ENCODE data around the gene UBE2N.
"Not testable (repeated sequence)": the region's sequence is repeated elsewhere in the genome, so short reads cannot be mapped to it uniquely, and the experiment has no call there.

Gene UBE2N

GRCh38 chr12:93415723-93416464, 25.9 kb downstream of the UBE2N start:
- Histone ChIP-seq H3K4me1 (ENCODE audit: insufficient read depth, low read length, poor library complexity, severe bottlenecking) (peaks cover 13% of the 10 kb centered on the region), H3K79me2 (ENCODE audit: insufficient read depth, low read length) (peaks cover 100% of the 10 kb centered on the region), H3K4me2 (ENCODE audit: low read depth, low read length, poor library complexity, severe bottlenecking) (peak overlapping the region; percentile 9), H3K4me3 (ENCODE audit: low read length, poor library complexity, severe bottlenecking) (no peak overlapping the region), H4K20me1 (ENCODE audit: insufficient read depth, low read length, poor library complexity, severe bottlenecking) (peaks cover 82% of the 10 kb centered on the region), H2AFZ (ENCODE audit: low read length) (no peak overlapping the region), H3K9me2 (replicated peaks; ENCODE audit: low read depth, low read length) (no peaks in the 10 kb centered on the region), H3K27me3 (ENCODE audit: insufficient read depth, low read length, poor library complexity, severe bottlenecking) (no peaks in the 10 kb centered on the region), H3K9ac (ENCODE audit: low read depth, low read length, poor library complexity, severe bottlenecking) (no peak overlapping the region), H3K9me3 (ENCODE audit: insufficient read depth, low read depth, low read length) (no peaks in the 10 kb centered on the region), H3F3A (ENCODE audit: low read depth) (no peaks in the 10 kb centered on the region), H3K36me3 (ENCODE audit: insufficient read depth, low read length) (peaks cover 2% of the 10 kb centered on the region; the same call in 1 of the 2 replicates)
- TF ChIP-seq EZH2phosphoT487 (IDR thresholded peaks at IDR 0.05; ENCODE audit: borderline replicate concordance): no peak

- peaks cover 55% of the 10 kb centered on the region for H4K20me1 ChIP-seq (ENCODE audit: insufficient read depth, low read length, poor library complexity, severe bottlenecking)
- no peak overlapping the region for H3K9ac ChIP-seq (ENCODE audit: low read depth, low read length, poor library complexity, severe bottlenecking)
- H3K4me1 ChIP-seq (ENCODE audit: insufficient read depth, low read length, poor library complexity, severe bottlenecking): peaks cover 13% of the 10 kb centered on the region
- peaks cover 28% of the 10 kb centered on the region for H3K36me3 ChIP-seq (ENCODE audit: insufficient read depth, low read length)
- H3F3A ChIP-seq (ENCODE audit: low read depth): no peaks in the 10 kb centered on the region
- H2AFZ ChIP-seq (ENCODE audit: low read length): no peak overlapping the region
- H3K9me3 ChIP-seq (ENCODE audit: insufficient read depth, low read depth, low read length): no peaks in the 10 kb centered on the region
- no peak overlapping the region for H3K4me3 ChIP-seq (ENCODE audit: low read length, poor library complexity, severe bottlenecking)
- H3K9me2 ChIP-seq (replicated peaks; ENCODE audit: low read depth, low read length): no peaks in the 10 kb centered on the region
- TF ChIP-seq CTCF (conservative IDR thresholded peaks at IDR 0.05; ENCODE audit: low read length) (no peak), EZH2phosphoT487 (IDR thresholded peaks at IDR 0.05; ENCODE audit: borderline replicate concordance) (no peak)
- H3K79me2 ChIP-seq (ENCODE audit: insufficient read depth, low read length): peaks cover 76% of the 10 kb centered on the region
- no peaks in the 10 kb centered on the region for H3K27me3 ChIP-seq (ENCODE audit: insufficient read depth, low read length, poor library complexity, severe bottlenecking)
- no peak overlapping the region for H3K4me2 ChIP-seq (ENCODE audit: low read depth, low read length, poor library complexity, severe bottlenecking)
Measured at GRCh38 chr12:93413064-93413463, 28.7 kb downstream of the UBE2N start.

GRCh38 chr12:93412396-93412795, 29.4 kb downstream of the UBE2N start:
- H3K9ac ChIP-seq (ENCODE audit: low read depth, low read length, poor library complexity, severe bottlenecking); H3K4me2 ChIP-seq (ENCODE audit: low read depth, low read length, poor library complexity, severe bottlenecking); H3F3A ChIP-seq (ENCODE audit: low read depth); H3K27me3 ChIP-seq (ENCODE audit: insufficient read depth, low read length, poor library complexity, severe bottlenecking); H3K4me3 ChIP-seq (ENCODE audit: low read length, poor library complexity, severe bottlenecking); H3K9me3 ChIP-seq (ENCODE audit: insufficient read depth, low read depth, low read length); H3K9me2 ChIP-seq (replicated peaks; ENCODE audit: low read depth, low read length); H2AFZ ChIP-seq (ENCODE audit: low read length): not testable (repeated sequence)
- Histone ChIP-seq H3K36me3 (ENCODE audit: insufficient read depth, low read length) (peaks cover 35% of the 10 kb centered on the region), H3K4me1 (ENCODE audit: insufficient read depth, low read length, poor library complexity, severe bottlenecking) (peaks cover 13% of the 10 kb centered on the region), H3K79me2 (ENCODE audit: insufficient read depth, low read length) (peaks cover 69% of the 10 kb centered on the region), H4K20me1 (ENCODE audit: insufficient read depth, low read length, poor library complexity, severe bottlenecking) (peaks cover 48% of the 10 kb centered on the region)

GRCh38 chr12:93411060-93411459, 30.7 kb downstream of the UBE2N start:
- not testable (repeated sequence) for H3K9me2 ChIP-seq (replicated peaks; ENCODE audit: low read depth, low read length); H3K4me3 ChIP-seq (ENCODE audit: low read length, poor library complexity, severe bottlenecking); H3F3A ChIP-seq (ENCODE audit: low read depth); H3K27me3 ChIP-seq (ENCODE audit: insufficient read depth, low read length, poor library complexity, severe bottlenecking); H3K9ac ChIP-seq (ENCODE audit: low read depth, low read length, poor library complexity, severe bottlenecking); H3K4me2 ChIP-seq (ENCODE audit: low read depth, low read length, poor library complexity, severe bottlenecking); H2AFZ ChIP-seq (ENCODE audit: low read length); H3K4me1 ChIP-seq (ENCODE audit: insufficient read depth, low read length, poor library complexity, severe bottlenecking); H3K9me3 ChIP-seq (ENCODE audit: insufficient read depth, low read depth, low read length)
- Histone ChIP-seq H4K20me1 (ENCODE audit: insufficient read depth, low read length, poor library complexity, severe bottlenecking) (peaks cover 35% of the 10 kb centered on the region), H3K36me3 (ENCODE audit: insufficient read depth, low read length) (peaks cover 47% of the 10 kb centered on the region), H3K79me2 (ENCODE audit: insufficient read depth, low read length) (peaks cover 56% of the 10 kb centered on the region)

GRCh38 chr12:93409343-93410187, 32.2 kb downstream of the UBE2N start:
- H3K4me1 ChIP-seq (ENCODE audit: insufficient read depth, low read length, poor library complexity, severe bottlenecking); H3K9me2 ChIP-seq (replicated peaks; ENCODE audit: low read depth, low read length); H3K27me3 ChIP-seq (ENCODE audit: insufficient read depth, low read length, poor library complexity, severe bottlenecking); H3F3A ChIP-seq (ENCODE audit: low read depth); H2AFZ ChIP-seq (ENCODE audit: low read length); H3K9ac ChIP-seq (ENCODE audit: low read depth, low read length, poor library complexity, severe bottlenecking); H3K4me3 ChIP-seq (ENCODE audit: low read length, poor library complexity, severe bottlenecking); H3K4me2 ChIP-seq (ENCODE audit: low read depth, low read length, poor library complexity, severe bottlenecking); H3K9me3 ChIP-seq (ENCODE audit: insufficient read depth, low read depth, low read length): not testable (repeated sequence)
- Histone ChIP-seq H3K79me2 (ENCODE audit: insufficient read depth, low read length) (peaks cover 41% of the 10 kb centered on the region), H3K36me3 (ENCODE audit: insufficient read depth, low read length) (peaks cover 47% of the 10 kb centered on the region), H4K20me1 (ENCODE audit: insufficient read depth, low read length, poor library complexity, severe bottlenecking) (peaks cover 20% of the 10 kb centered on the region)

Measured in Loucy (cell line).